A549 (cell line): ENCODE data around the gene LRRC4C. TPM values are rescaled to one million over a fixed set of nuclear protein-coding genes. Genes with fewer than 3 reads are reported as not detected.

Source experiments
- ATAC-seq, 2 experiments: fragments of 200-7000 bp in 1 of 2; fragments of >200 bp in 1 of 2; cut with Nextera tagmentation in 1 of 2; cut with Tn5 transposase in 1 of 2; 3 replicates each; pipeline versions ENCODE4 v1.8.0 to v1.9.1; 2018 to 2020; ENCODE audit warnings: mild to moderate bottlenecking in 1 of 2, moderate library complexity in 1 of 2
- CTCF ChIA-PET: fragments of 300-600 bp; sonication (Branson Sonifier 250); formaldehyde crosslinking; extraction: SDS; loops from one replicate; lab custom pipeline; 2021; ENCODE audit warnings: antibody characterized with exemption, inconsistent platforms; lab: Yijun Ruan, JAX
- POLR2A ChIA-PET: fragments of 350-600 bp; formaldehyde crosslinking; extraction: SDS; loops from one replicate; lab custom pipeline; 2021; ENCODE audit warnings: antibody characterized with exemption, inconsistent platforms; lab: Yijun Ruan, JAX
- DNase-seq, 2 experiments: peaks; one replicate each; pipeline versions ENCODE4 v3.0.0 to v3.0.0-alpha.2; 2011 to 2016; ENCODE audit warnings: low read depth in 1 of 2, low spot score in 1 of 2
- FAIRE-seq: peaks from 2 replicates; lab custom pipeline; 2011; peaks lifted over from hg19 to GRCh38; lab: Jason Lieb, UNC
- H3K27ac ChIP-seq, 2 experiments: fragments of >200 bp; sonication (Bioruptor Twin); formaldehyde crosslinking; 3 replicates each; pipeline ENCODE4 v1.5.1; 2016 to 2017
- H3K4me1 ChIP-seq: fragments of >200 bp; sonication (Bioruptor Twin); formaldehyde crosslinking; 3 replicates; pipeline ENCODE4 v1.6.1; 2016
- H3K4me2 ChIP-seq: fragments of >200 bp; sonication (Bioruptor Twin); formaldehyde crosslinking; 3 replicates; pipeline ENCODE4 v1.6.1; 2016
- H3K4me3 ChIP-seq: fragments of >200 bp; sonication (Bioruptor Twin); formaldehyde crosslinking; 3 replicates; pipeline ENCODE4 v1.5.1; 2016
- H3K9me3 ChIP-seq: fragments of >200 bp; sonication (Bioruptor Twin); formaldehyde crosslinking; 3 replicates; pipeline ENCODE4 v1.6.1; 2016
- CBX2 ChIP-seq: fragments of 200-600 bp; sonication (generic); IDR thresholded peaks from 2 replicates; pipeline ENCODE4 v1.6.1; 2016; ENCODE audit warnings: low read depth, mild to moderate bottlenecking, borderline replicate concordance
- CBX8 ChIP-seq: fragments of 200-600 bp; sonication (generic); IDR thresholded peaks from 2 replicates; pipeline ENCODE4 v1.6.1; 2016
- CHD2 ChIP-seq: fragments of 150-350 bp; IDR thresholded peaks from 2 replicates; pipeline ENCODE4 v1.6.1; 2014; ENCODE audit warnings: low read length; ENCODE audit not compliant: partially characterized antibody
- EHMT2 ChIP-seq: fragments of 200-600 bp; sonication (generic); IDR thresholded peaks from 2 replicates; pipeline ENCODE4 v1.6.1; 2016; ENCODE audit warnings: antibody characterized with exemption, low read depth, mild to moderate bottlenecking, moderate library complexity
- FOSB ChIP-seq: fragments of 250-450 bp; sonication (Bioruptor Pico); IDR thresholded peaks from 2 replicates; pipeline ENCODE4 v1.5.0; 2020; ENCODE audit warnings: mild to moderate bottlenecking, moderate library complexity
- FOSL2 ChIP-seq, 2 experiments: fragments of 450-650 bp in 1 of 2; fragments of >200 bp in 1 of 2; sonication (Bioruptor Twin) in 1 of 2; formaldehyde crosslinking; IDR thresholded peaks; 2 replicates each; pipeline versions ENCODE4 v1.5.0 to v1.6.1; 2016 to 2020; ENCODE audit warnings: mild to moderate bottlenecking in 1 of 2, moderate library complexity in 1 of 2
- FOXS1 ChIP-seq: fragments of 250-450 bp; sonication (Bioruptor Pico); IDR thresholded peaks from 2 replicates; pipeline ENCODE4 v1.5.0; 2020; ENCODE audit warnings: mild to moderate bottlenecking, moderate library complexity
- HOXB13 ChIP-seq: fragments of 250-450 bp; sonication (Bioruptor Pico); IDR thresholded peaks from 2 replicates; pipeline ENCODE4 v1.5.0; 2020; ENCODE audit warnings: low read depth, mild to moderate bottlenecking, moderate library complexity
- JUN ChIP-seq, 2 experiments: fragments of >200 bp; sonication (Bioruptor Twin); formaldehyde crosslinking; IDR thresholded peaks; 2 replicates in 1 of 2; 3 replicates in 1 of 2; pipeline ENCODE4 v1.6.1; 2016 to 2017
- JUNB ChIP-seq: fragments of >200 bp; sonication (Bioruptor Twin); formaldehyde crosslinking; IDR thresholded peaks from 2 replicates; pipeline ENCODE4 v1.6.1; 2016
- KDM5A ChIP-seq: fragments of 200-600 bp; sonication (generic); IDR thresholded peaks from 2 replicates; pipeline ENCODE4 v1.6.1; 2016; ENCODE audit warnings: antibody characterized with exemption, mild to moderate bottlenecking
- MAFK ChIP-seq: fragments of 450-650 bp; IDR thresholded peaks from 2 replicates; pipeline ENCODE4 v1.6.1; 2014; ENCODE audit not compliant: partially characterized antibody
- POLR2A ChIP-seq: IDR thresholded peaks from 2 replicates; pipeline ENCODE4 v1.6.1; 2012; ENCODE audit warnings: mild to moderate bottlenecking, low read length
- RARB ChIP-seq: fragments of 250-450 bp; sonication (Bioruptor Pico); IDR thresholded peaks from 2 replicates; pipeline ENCODE4 v1.8.0; 2021; ENCODE audit warnings: mild to moderate bottlenecking, moderate library complexity
- RNF2 ChIP-seq: fragments of 200-600 bp; sonication (generic); IDR thresholded peaks from 2 replicates; pipeline ENCODE4 v1.6.1; 2016; ENCODE audit warnings: low read depth, mild to moderate bottlenecking, antibody characterized with exemption, moderate library complexity, borderline replicate concordance
- SMC3 ChIP-seq: fragments of >200 bp; sonication (Bioruptor Twin); formaldehyde crosslinking; IDR thresholded peaks from 3 replicates; pipeline ENCODE4 v1.6.1; 2018; ENCODE audit warnings: inconsistent platforms
- SREBF2 ChIP-seq: fragments of 450-650 bp; IDR thresholded peaks from 2 replicates; pipeline ENCODE4 v1.6.1; 2014; ENCODE audit warnings: mild to moderate bottlenecking, moderate library complexity
- ZFP36 ChIP-seq: fragments of 450-650 bp; IDR thresholded peaks from 2 replicates; pipeline ENCODE4 v1.6.1; 2014; ENCODE audit warnings: borderline replicate concordance; ENCODE audit not compliant: partially characterized antibody
- WGBS: methylation state at CpG from one replicate; pipeline ENCODE4 v1.1.6; 2017; ENCODE audit errors: missing lambda C conversion rate; 5-methylcytosine and 5-hydroxymethylcytosine counted together
- polyA plus RNA-seq, 4 experiments: library from polyadenylated mRNA; depleted of rRNA in 3 of 4; stranded (reverse); fragments of >200 nt; fragmentation: RNase III in 1 of 4; extraction: RNeasy Plus Mini Kit Qiagen cat#74134 plus additional on column Dnase treatment in 1 of 4; gene quantifications; 2 replicates in 3 of 4; 3 replicates in 1 of 4; pipeline ENCODE4 v1.2.3, GENCODE V29; 2011 to 2017
- TF ChIP-seq, protein P1 (sequence below): fragments of 250-450 bp; sonication (Bioruptor Pico); IDR thresholded peaks from 2 replicates; pipeline ENCODE4 v1.5.0; 2021; ENCODE audit warnings: mild to moderate bottlenecking, moderate library complexity, borderline replicate concordance
- TF ChIP-seq, protein P2 (sequence below): fragments of 250-450 bp; sonication (Bioruptor Pico); IDR thresholded peaks from 2 replicates; pipeline ENCODE4 v1.5.0; 2020; ENCODE audit warnings: low read depth, mild to moderate bottlenecking, moderate library complexity
- TF ChIP-seq, protein P3 (sequence below): fragments of >200 bp; sonication (Bioruptor Twin); formaldehyde crosslinking; IDR thresholded peaks from 3 replicates; pipeline ENCODE4 v1.6.1; 2016
- TF ChIP-seq, protein P4 (sequence below): IDR thresholded peaks from 2 replicates; pipeline ENCODE4 v1.6.1; 2012

Gene LRRC4C
- polyA plus RNA-seq, 2 of the 4 experiments (the other 2 are of a cell fraction), result not detected

DNA sequence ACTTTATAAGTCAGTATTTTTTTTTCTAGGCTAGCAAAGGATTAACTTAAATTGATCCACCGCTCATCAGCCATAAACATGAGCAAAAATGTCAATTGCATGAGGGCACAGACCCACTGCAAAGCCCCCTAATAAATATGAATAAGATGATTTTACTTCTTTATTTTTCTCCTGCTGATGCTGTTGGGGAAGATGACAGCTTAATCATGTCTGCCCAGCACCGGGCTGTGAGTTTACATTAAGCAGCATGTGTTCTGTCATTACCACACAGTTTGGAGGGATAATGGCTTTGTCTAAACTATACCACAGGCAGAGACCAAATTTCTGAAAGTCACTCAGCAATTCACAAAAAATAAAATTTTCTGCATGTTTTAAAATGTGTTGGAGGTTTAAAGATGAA, 346.3 kb downstream of the LRRC4C start:
- no peak overlapping the region for H3K27ac ChIP-seq
- H3K4me2 ChIP-seq, result no peak overlapping the region
- CTCF ChIA-PET, result no interaction called here
- TF ChIP-seq SREBF2, result no peak
- TF ChIP-seq CBX2, result no peak
- TF ChIP-seq FOSL2 (IDR thresholded peaks at IDR 0.05), result no peak
- TF ChIP-seq FOSL2 (CRISPR knock-in tag; IDR thresholded peaks at IDR 0.05), result no peak
- TF ChIP-seq MAFK, result no peak
- TF ChIP-seq ZFP36, result no peak
- no peak for TF ChIP-seq CHD2
- TF ChIP-seq, protein P1, sequence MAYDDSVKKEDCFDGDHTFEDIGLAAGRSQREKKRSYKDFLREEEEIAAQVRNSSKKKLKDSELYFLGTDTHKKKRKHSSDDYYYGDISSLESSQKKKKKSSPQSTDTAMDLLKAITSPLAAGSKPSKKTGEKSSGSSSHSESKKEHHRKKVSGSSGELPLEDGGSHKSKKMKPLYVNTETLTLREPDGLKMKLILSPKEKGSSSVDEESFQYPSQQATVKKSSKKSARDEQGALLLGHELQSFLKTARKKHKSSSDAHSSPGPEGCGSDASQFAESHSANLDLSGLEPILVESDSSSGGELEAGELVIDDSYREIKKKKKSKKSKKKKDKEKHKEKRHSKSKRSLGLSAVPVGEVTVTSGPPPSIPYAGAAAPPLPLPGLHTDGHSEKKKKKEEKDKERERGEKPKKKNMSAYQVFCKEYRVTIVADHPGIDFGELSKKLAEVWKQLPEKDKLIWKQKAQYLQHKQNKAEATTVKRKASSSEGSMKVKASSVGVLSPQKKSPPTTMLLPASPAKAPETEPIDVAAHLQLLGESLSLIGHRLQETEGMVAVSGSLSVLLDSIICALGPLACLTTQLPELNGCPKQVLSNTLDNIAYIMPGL (CRISPR knock-in tag), result no peak
- TF ChIP-seq FOSB (CRISPR knock-in tag), result no peak
- no peak for TF ChIP-seq JUNB
- no peak for TF ChIP-seq JUN (IDR thresholded peaks at IDR 0.05)
- TF ChIP-seq RARB (CRISPR knock-in tag), result no peak
- TF ChIP-seq, protein P2, sequence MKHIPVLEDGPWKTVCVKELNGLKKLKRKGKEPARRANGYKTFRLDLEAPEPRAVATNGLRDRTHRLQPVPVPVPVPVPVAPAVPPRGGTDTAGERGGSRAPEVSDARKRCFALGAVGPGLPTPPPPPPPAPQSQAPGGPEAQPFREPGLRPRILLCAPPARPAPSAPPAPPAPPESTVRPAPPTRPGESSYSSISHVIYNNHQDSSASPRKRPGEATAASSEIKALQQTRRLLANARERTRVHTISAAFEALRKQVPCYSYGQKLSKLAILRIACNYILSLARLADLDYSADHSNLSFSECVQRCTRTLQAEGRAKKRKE, result no peak
- no peak for TF ChIP-seq POLR2A
- no peak for TF ChIP-seq KDM5A
- no peak for TF ChIP-seq HOXB13 (CRISPR knock-in tag)
- TF ChIP-seq FOXS1 (CRISPR knock-in tag), result no peak
- TF ChIP-seq, protein P3, sequence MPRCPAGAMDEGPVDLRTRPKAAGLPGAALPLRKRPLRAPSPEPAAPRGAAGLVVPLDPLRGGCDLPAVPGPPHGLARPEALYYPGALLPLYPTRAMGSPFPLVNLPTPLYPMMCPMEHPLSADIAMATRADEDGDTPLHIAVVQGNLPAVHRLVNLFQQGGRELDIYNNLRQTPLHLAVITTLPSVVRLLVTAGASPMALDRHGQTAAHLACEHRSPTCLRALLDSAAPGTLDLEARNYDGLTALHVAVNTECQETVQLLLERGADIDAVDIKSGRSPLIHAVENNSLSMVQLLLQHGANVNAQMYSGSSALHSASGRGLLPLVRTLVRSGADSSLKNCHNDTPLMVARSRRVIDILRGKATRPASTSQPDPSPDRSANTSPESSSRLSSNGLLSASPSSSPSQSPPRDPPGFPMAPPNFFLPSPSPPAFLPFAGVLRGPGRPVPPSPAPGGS, result no peak
- TF ChIP-seq, all 56 proteins: peak for 0
- Histone ChIP-seq H3K4me3 (no peak overlapping the region), H3K9me3 (no peaks in the 10 kb centered on the region; the same call in 2 of the 3 replicates), H3K4me1 (no peaks in the 10 kb centered on the region)
- DNase-seq, result no peak
- WGBS, result 2% methylated on average over 2 of the region's 2 CpGs
- POLR2A ChIA-PET, result no interaction called here
- FAIRE-seq, result no peak
- ATAC-seq, result no peak

DNA sequence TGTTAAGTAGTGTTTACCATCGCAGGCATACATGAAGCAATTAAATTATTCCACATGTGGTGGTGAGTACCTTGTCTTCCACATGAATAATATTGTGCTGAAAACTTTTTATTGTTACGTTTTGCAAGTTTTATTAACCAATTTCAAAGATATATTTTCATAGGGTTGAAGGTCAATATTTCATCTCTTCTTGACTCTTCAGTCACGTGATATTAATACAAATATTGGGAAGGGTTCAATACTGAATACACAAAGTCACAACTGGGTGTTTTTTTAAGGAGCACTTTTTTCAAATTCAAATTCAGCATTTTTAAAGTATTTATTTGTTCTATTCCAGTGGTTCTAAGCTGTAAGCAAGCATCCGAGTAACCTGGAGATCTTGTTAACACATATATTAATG, 348.9 kb downstream of the LRRC4C start:
- FAIRE-seq, result no peak
- CTCF ChIA-PET, result no interaction called here
- Histone ChIP-seq H3K27ac (no peak overlapping the region), H3K9me3 (no peaks in the 10 kb centered on the region; the same call in 2 of the 3 replicates), H3K4me1 (no peaks in the 10 kb centered on the region), H3K4me2 (no peak overlapping the region), H3K4me3 (no peak overlapping the region)
- POLR2A ChIA-PET, result no interaction called here
- no peak for TF ChIP-seq EHMT2
- under 1% methylated on average over 4 of the region's 4 CpGs for WGBS
- no peak for DNase-seq
- no peak for ATAC-seq

DNA sequence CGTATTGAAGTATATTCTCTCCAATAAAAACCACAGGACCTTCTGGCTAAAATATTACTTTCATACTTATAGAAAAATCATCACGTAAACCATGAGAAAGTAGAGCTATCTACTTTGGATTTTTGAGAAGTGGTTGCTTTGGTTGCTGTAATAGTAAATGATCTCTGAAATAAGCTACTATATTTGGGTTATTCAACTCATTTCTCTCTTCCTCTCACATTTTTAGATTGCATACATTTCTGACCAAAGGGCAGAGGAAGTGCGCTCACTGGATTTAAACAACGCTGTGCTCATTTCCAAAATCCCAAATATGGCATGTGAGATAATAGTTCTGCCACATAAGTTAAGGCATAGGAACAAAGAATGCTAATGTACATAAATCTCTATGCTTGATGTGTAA, 357.0 kb downstream of the LRRC4C start:
- no peak overlapping the region for H3K4me2 ChIP-seq
- TF ChIP-seq CBX8, result no peak
- no peak for TF ChIP-seq SMC3
- no peak for TF ChIP-seq FOSL2 (IDR thresholded peaks at IDR 0.05)
- no peak for TF ChIP-seq FOSL2 (CRISPR knock-in tag; IDR thresholded peaks at IDR 0.05)
- TF ChIP-seq FOXS1 (CRISPR knock-in tag), result no peak
- TF ChIP-seq CBX2, result no peak
- TF ChIP-seq RNF2, result no peak
- TF ChIP-seq, protein P2, result no peak
- TF ChIP-seq, protein P3, result no peak
- TF ChIP-seq, protein P4, sequence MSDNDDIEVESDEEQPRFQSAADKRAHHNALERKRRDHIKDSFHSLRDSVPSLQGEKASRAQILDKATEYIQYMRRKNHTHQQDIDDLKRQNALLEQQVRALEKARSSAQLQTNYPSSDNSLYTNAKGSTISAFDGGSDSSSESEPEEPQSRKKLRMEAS, result no peak
- H3K4me1 ChIP-seq, result no peaks in the 10 kb centered on the region
- H3K4me3 ChIP-seq, result no peak overlapping the region
- POLR2A ChIA-PET, result no interaction called here
- FAIRE-seq (no peak), ATAC-seq (no peak), DNase-seq (no peak)
- 13% methylated on average over 4 of the region's 4 CpGs for WGBS
- H3K9me3 ChIP-seq, result no peaks in the 10 kb centered on the region
- no peak overlapping the region for H3K27ac ChIP-seq
- CTCF ChIA-PET, result no interaction called here
